Measurements from ENCODE around the gene FAM171A1.
A peak's percentile ranks its signal among the peaks of the same experiment; 100 is the strongest.
"Not testable (repeated sequence)": the region's sequence is repeated elsewhere in the genome, so short reads cannot be mapped to it uniquely, and the experiment has no call there.

FAM171A1 gene

DNA sequence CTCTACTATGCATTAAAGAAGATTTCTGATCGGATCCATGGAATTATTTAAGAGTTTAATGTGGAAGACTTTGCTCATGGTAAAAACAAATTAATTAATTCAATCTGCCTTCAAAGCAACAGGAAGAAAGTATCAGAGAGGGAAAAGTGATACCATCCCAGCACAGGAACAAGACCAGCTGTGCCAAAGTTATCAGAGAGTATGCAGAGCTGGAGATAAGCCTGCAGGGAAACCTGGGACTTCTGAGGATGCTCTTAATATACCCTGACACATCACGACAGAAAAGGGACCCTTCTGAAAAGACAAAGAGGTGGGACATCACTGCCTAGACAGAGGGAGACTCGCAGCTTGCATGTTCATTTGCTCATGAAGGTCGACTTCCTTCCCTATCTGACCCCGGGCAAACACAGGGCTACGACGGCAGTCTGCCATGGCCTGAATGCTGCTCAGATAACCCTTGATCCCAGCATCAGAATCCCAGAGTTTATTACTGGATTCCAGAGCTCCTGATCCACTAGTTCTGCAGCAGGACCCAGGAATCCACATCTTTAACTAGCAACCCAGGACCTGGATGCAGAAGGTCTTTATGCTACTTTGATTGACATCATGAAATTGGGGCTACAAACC is 29.5 kb downstream of the FAM171A1 start:
- DNase-seq = no peak

- DNase-seq = no peak
Measured at GRCh38 chr10:15339892-15340291, 31.2 kb downstream of the FAM171A1 start.

- DNase-seq = not testable (repeated sequence)
Measured at GRCh38 chr10:15337441-15337923, 33.6 kb downstream of the FAM171A1 start.

DNA sequence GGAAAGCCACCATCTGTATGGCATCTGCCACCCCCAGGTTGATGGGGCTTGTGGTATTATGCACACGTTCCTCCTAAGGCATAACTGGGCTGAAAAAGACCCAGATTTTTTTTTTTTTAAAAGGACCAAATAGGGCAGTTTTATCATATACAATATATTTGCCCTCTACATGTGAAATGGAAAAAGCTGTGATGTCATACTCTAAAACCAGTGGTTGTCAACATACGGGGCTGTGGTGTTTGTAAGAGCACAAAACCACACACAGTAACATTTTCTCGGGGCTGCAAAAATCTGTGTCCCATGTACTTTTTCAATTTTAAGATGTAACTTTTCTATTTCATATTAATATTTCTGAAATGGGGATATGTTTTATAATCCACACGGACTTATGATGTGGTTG is 34.9 kb downstream of the FAM171A1 start:
- DNase-seq = no peak

GRCh38 chr10:15335508-15335907 is 35.6 kb downstream of the FAM171A1 start:
- DNase-seq = no peak

GRCh38 chr10:15334650-15335323 is 36.3 kb downstream of the FAM171A1 start:
- no peak for DNase-seq

DNA sequence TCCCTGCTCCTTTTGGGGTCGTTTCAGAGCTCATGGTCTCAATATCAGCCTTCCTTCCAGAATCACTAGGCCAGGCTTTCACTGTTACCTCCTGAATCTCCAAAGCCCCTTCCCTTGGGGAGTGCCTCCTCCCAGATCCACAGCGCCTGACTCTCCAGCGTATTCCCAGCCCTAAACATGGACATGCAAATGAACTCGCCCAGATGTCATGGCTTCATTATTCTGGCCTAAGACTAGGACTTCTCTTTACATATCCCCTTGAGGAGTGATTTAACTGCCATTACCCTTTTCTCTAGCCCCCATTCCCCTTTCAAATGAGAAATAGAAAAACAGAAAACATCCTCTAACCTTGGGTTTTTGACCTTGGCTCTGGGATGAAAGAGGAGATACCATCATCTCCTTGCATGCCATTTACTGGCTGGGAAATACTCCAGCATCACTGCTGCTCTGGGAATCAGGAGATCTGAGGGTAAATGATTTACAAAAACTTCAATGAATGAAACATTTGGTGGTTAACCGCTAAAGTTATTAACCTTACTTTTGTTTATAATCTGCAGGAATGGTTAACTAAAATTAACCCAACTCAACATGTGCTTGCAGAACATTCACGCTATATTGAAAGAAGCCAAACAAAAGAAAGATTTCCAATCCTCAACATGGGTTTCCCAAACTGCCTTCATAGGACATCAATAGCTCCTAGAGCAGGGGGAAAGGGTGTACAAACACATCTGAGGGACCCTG is 37.0 kb downstream of the FAM171A1 start:
- no peak for DNase-seq

- not testable (repeated sequence) for DNase-seq
Measured at GRCh38 chr10:15333181-15333580, 37.9 kb downstream of the FAM171A1 start.

GRCh38 chr10:15331461-15331860 is 39.6 kb downstream of the FAM171A1 start:
- no peak for DNase-seq

GRCh38 chr10:15329437-15329836 is 41.7 kb downstream of the FAM171A1 start:
- DNase-seq = no peak

GRCh38 chr10:15325944-15326284 is 45.2 kb downstream of the FAM171A1 start:
- DNase-seq = no peak

- no peak for DNase-seq
Measured at GRCh38 chr10:15325243-15325943, 45.7 kb downstream of the FAM171A1 start.

- no peak for DNase-seq
Measured at GRCh38 chr10:15324611-15325010, 46.5 kb downstream of the FAM171A1 start.

DNA sequence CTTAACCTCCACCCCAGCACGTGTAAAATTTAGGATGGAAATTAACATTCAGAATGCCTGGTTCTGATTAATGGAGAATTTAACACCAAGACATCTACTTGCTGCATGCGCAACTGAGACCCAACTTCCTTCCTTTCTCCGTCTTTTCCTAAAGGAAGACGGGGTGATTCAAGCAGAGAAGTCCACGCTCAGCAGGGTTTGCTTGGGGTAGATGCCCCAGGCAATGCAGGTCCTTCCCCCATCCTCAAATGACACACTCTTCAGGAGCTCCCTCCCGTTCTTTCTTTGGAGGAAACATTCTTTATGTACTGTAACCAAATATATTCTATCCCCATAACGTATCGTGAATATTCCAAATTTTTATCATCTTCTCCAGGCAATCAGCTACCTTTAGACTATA is 47.0 kb downstream of the FAM171A1 start:
- no peak for DNase-seq

DNA sequence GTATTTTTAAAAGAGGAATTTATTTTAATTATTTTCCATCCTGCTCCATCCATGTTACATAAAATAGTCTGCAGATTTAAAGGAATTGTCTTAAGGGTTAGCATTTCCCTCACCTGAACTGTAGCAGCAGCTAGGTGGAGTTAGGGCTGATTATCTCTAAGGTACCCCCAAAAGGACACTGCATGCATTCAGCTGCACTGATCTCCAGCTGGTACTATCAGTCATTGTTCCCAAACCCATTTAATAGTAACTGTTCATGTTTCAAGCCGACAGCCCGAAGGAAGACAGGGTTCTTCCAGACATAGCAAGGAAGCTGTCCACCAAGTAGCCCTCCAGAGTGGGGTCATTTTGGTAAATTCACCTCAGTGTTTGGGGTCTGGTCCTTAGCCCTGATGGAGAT is 48.7 kb downstream of the FAM171A1 start:
- DNase-seq = no peak

DNA sequence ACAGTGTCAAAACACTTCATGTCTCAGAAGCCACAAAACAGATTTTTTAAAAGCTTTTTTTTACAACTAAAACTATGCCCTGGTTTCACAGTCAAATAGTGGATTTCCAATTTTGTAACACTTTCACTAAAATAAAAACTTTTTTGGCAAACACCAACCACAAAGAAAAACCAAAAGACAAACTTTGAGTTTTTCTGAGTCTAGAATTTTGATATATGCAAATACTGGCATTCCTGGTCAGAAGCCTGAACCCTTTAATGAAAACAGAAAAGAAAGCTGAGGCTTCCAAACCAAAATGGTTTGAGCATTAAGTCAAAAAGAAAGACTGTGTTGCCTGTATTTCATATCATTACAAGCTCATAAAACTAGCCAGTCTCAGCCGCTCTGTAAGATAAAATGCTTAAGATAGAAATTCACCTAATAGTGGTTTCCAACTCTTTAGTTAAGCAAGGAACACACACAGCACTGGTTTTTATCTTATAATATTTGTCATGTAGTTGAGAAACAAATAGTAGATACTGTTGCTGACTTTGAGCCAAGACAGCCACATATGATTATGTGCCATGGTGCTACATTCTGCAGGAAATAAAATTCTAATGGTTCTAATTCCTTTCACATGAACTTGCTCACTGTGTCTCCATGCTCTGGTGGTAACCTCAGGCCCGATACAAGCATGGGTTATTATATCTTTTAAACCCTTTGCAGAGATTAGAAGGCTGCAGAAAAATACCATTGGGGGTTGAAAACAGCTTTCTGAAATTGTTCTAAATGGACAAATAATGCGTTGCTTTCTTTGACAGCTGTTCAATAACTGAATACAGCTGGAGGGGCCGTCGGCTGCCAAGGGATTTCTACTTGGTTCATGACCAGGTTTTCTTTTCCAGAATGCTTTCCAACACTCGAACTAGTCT is 49.4 kb downstream of the FAM171A1 start:
- DNase-seq = peak; percentile 11

- no peak for DNase-seq
Measured at GRCh38 chr10:15320522-15321203, 50.4 kb downstream of the FAM171A1 start.

DNA sequence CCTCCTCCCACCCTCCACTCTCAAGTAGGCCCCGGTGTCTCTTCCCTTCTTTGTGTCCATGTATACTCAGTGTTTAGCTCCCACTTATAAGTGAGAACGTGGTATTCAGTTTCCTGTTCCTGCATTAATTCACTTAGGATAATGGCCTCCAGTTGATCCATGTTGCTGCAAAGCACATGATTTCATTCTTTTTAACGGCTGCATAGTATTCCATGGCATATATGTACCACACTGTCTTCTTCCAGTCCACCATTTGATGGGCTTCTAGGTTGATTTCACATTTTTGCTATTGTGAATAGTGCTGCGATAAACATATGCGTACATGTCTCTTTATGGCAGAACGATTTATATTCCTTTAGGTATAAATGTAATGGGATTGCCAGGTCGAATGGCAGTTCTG is 51.0 kb downstream of the FAM171A1 start:
- DNase-seq = no peak

DNA sequence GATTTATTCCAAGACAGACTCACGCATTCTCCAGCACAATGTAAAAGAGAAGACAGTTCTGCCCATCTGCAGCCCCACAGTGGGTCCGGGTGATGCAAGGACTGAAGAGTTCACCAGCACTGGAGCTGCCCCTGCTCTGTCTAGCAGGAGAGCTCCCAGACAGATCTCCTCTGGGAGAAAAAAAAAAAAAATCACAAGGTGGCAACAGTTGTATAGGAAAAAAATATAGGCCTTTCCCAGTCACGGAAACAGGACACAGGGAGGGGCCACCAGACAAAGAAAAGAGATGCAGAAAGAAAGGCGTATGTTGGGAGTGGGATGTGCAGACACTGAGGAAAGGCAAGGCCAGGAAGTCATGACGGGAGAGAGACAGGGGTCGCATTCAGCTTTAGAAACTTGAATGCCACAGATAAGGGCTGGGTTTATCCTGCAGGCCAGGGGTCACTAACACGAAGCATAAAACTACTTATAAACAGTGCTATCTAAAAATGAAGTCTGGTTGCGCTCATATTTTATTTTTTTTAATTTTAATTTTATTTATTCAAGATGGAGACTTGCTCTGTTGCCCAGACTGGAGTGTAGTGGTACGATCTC is 54.1 kb downstream of the FAM171A1 start:
- no peak for DNase-seq

DNA sequence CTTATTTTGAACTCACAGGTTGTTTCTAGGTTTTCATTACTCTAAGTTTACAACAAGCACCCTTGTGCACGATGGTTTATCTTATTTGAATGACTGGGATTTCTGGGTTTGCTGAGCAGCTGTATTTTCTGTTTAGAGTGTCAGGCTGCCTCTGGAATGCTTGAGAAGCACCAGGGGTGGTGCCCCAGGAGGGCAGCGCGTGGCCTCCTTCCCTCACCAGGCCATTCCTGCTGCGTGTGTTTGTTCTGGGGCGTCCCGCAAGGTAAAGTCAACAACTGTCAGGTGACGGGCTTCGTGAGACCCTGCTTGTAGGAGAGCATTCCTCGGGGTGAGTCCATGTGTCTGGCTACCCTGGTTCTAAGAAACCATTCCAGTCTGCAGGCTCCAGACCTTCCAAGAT is 54.9 kb downstream of the FAM171A1 start:
- DNase-seq = no peak

DNA sequence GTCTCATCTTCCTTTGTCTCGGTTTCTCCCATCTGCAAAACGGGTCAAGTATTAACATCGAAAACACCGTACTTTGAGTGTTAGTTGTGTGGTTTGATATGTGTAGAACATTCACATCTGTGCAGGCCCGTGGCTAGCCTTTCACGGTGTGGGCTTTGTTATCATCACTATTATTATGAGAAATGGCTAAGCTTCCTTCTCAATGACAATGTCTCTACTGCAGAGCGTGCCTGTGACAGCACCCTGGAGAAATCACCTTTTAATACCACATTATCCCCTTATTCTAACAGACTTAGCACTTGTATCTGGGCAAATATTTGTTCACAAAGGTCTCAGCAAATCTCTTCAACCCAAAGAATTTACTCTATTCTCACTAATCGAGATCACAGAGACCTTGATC is 55.8 kb downstream of the FAM171A1 start:
- DNase-seq = no peak
